GM10266 (cell line): ENCODE measurements around the gene ABL1.

Source experiments
- DNase-seq: peaks from one replicate; pipeline ENCODE4 v3.0.0; 2012; ENCODE audit errors: extremely low spot score
- TF ChIP-seq, protein P1 (sequence below): IDR thresholded peaks from 2 replicates; pipeline ENCODE4 v1.5.1; 2012; ENCODE audit warnings: mild to moderate bottlenecking, low read depth; ENCODE audit not compliant: control insufficient read depth, insufficient read depth; ENCODE audit errors: missing control alignments

ABL1 gene

DNA sequence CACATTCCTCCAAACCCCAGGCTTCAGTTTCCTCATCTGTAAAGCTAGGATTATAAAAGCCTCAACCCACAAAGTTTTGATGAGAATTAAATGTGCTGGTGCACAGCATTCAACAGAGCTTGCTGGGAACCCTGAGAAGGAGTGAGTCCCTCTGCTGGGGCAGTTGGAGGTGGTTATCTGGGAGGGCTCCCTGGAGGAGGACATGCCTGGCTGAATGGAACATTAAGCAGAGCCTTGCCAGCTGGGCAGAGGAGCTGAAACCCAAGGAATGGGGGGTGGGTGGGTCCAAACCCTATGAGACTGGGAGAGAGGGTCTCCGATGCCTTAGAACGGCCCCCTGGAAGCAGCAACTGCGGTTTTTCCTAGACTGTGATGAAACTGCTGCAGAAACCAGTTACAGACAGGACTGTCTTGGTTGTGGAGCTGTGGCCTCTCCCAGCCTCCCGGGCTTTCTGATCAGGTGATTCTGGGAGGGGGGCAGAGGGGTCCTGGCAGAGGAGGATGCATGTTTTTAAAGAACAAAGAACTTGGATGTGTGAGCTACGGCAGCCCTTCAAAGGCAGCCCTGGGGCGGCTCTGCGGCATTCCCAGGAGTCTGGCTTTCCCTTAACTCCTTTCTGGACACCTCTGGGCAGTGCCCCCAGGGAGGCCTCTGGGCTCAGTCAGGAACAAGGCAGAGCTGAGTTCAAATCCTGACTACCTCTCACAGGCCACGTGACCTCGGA lies 83.2 kb downstream of the ABL1 start:
- TF ChIP-seq, protein P1, sequence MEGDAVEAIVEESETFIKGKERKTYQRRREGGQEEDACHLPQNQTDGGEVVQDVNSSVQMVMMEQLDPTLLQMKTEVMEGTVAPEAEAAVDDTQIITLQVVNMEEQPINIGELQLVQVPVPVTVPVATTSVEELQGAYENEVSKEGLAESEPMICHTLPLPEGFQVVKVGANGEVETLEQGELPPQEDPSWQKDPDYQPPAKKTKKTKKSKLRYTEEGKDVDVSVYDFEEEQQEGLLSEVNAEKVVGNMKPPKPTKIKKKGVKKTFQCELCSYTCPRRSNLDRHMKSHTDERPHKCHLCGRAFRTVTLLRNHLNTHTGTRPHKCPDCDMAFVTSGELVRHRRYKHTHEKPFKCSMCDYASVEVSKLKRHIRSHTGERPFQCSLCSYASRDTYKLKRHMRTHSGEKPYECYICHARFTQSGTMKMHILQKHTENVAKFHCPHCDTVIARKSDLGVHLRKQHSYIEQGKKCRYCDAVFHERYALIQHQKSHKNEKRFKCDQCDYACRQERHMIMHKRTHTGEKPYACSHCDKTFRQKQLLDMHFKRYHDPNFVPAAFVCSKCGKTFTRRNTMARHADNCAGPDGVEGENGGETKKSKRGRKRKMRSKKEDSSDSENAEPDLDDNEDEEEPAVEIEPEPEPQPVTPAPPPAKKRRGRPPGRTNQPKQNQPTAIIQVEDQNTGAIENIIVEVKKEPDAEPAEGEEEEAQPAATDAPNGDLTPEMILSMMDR = no peak
- no peak for DNase-seq

DNA sequence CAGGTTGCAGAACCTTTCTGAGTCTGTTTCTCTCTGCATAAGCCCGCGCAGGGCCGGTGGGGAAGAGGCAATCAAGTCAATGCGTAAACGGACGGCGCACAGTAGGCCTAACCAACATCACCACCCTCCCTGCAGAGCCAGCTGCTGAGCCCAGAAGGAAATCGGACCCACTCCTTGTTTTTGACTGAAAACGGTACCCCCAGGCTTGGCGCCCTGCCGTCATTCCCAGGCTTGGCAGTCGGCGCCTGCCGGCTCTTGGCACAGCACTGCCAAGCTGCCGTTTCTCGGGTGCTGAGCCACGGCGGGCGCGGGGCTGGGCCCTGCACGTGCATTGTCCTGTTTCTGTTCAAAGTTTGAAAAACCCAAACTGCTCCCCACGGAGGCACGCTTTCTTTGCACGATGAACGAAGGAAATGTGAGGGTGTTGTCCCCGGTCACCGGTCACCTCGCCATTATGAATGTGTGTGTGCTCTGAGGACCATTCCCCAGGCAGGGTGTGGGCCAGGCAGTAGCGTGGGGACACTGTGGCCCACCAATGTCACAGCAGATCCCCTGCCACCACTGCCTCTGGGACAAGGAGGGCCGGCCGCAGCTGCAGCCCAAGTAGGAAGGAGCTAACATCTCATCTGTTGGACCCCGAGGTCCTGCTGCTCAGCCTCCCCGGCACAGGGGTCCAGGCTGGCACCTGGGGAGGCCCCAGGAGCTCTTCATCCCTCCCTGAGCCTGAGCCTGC lies 83.9 kb downstream of the ABL1 start:
- TF ChIP-seq, protein P1 = no peak

DNA sequence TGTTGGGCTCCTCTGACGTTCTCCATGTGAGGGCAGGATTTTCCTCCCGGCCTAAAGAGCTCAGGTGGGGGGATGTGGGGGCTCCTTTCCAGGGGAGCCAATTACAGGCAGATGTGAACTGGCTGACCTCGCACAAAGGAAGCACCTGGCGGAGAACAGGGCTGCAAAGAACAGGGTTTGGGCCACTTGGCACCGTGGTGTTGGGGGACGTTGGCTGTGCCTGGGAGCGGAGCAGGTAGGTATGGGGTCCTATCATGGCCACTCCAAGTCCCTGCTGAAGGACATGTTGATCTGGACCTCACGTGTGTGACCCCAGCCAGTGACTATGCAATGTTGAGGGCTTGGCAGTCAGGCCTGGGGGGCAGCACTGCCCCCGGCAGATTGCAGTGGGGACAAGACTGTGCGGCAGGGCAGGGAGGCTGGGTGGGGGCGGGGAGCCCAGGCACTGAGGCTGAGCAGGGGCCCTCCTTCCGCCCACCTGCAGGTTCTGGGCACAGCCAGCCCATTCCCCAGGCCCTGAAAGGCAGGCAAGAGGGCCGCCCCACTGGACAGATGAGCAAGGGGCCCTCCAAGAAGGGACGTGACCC lies 84.6 kb downstream of the ABL1 start:
- no peak for DNase-seq
- TF ChIP-seq, protein P1 = no peak

More for the DNA sequence above, 83.9 kb downstream of the ABL1 start:
- no peak for DNase-seq

DNA sequence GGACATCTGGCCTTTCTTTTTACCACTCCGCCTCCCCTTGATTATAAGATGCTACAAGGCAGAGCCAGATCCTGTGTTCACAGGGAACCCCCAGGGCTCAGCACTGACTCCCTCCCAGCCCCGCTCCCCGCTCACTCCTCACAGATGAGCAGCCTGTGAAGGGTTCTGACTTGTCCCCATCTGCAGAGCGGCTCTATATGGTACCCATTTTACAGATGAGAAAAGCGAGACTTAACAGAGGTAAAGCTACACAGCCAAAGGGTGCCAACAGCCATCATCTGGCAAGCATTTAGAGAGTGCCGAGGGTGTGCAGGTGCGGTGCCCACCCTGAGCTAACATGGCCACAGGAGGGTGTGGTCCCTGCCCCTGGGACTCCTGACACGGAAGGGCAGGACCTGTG lies 85.2 kb downstream of the ABL1 start:
- DNase-seq = no peak
- TF ChIP-seq, protein P1 = no peak

DNA sequence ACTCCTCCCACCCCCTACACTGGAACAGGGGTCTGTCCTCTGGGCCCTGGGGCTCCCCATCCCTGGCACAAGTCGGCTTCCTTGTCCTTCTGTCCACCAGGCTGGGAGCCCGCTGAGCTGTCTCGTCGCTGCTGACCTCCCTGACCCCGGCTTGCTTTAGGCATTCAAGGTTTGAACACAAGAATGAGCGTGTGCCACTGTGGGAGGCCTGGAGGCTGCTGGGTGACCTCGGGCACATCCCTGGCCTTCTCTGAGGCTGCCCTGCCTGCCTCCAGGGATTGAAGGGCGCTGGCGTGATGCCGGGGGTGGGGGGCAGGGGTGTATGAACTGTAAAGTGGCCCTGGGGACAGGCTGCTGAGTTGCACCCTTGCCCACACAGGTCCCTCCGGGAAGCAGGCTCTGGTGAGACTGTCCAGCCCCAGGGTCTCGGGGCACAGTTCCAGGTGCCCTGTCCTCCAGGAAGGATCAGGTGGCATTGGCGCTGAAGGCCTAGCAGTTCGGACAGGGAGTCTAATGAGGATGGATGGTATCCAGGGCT lies 85.8 kb downstream of the ABL1 start:
- TF ChIP-seq, protein P1 = no peak

DNA sequence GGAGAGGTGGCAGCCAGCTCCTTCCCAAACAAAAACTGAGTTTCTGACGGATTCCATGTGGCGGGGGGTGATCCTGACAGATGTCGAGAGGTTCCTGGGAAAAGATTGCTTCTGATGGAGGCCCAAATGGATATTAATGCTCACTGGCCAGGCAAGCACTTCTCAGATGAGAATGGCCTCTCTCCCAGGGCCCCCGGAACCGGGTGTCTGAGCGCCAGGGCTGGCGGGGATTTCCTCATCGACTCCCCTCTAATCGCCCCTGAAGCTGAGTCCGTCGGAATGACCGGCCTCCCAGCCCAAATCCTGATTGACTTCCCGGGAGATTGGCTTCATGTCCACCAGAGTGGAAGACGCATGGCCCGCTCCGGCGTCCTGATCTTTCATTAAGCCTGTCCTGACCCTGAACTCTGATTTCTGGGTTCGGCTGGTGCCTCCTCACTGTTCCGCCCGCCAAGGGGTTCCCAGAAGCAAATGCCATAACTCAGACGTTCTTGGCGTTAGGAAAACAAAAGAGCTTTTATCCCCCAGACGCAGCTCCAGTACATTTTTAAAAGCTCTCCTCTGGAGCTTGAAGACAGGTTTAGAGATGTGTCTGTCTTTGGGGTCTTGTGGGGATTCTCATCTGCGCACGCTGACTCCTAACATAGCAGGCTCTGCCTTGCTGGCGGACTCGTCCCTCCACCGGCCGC lies 86.4 kb downstream of the ABL1 start:
- no peak for DNase-seq
- TF ChIP-seq, protein P1 = no peak

More for the DNA sequence above, 85.8 kb downstream of the ABL1 start:
- DNase-seq = no peak
